IPS-NIHi7 (cell line): ENCODE measurements around the gene CD83.
"Not testable (repeated sequence)": the region's sequence is repeated elsewhere in the genome, so short reads cannot be mapped to it uniquely, and the experiment has no call there.

Experiments used
- DNase-seq: peaks from one replicate; pipeline ENCODE4 v3.0.0; 2012; ENCODE audit warnings: mixed read lengths; ENCODE audit errors: extremely low spot score

CD83 gene

GRCh38 chr6:14147891-14148290, 30.3 kb downstream of the CD83 start:
- no peak for DNase-seq

- no peak for DNase-seq
Observed at GRCh38 chr6:14148471-14148870, 30.9 kb downstream of the CD83 start.

GRCh38 chr6:14149053-14149738, 31.6 kb downstream of the CD83 start:
- DNase-seq: no peak

- DNase-seq: no peak
Observed at GRCh38 chr6:14149739-14150130, 32.2 kb downstream of the CD83 start.

- DNase-seq: not testable (repeated sequence)
Observed at GRCh38 chr6:14151300-14151699, 33.7 kb downstream of the CD83 start.

GRCh38 chr6:14151773-14152172, 34.2 kb downstream of the CD83 start:
- DNase-seq: no peak

GRCh38 chr6:14153228-14153627, 35.7 kb downstream of the CD83 start:
- DNase-seq: no peak

GRCh38 chr6:14159090-14159489, 41.5 kb downstream of the CD83 start:
- no peak for DNase-seq

- no peak for DNase-seq
Observed at GRCh38 chr6:14162826-14163225, 45.3 kb downstream of the CD83 start.

GRCh38 chr6:14165091-14165490, 47.5 kb downstream of the CD83 start:
- no peak for DNase-seq

- no peak for DNase-seq
Observed at GRCh38 chr6:14166839-14167238, 49.3 kb downstream of the CD83 start.

GRCh38 chr6:14170128-14170527, 52.6 kb downstream of the CD83 start:
- DNase-seq: no peak

GRCh38 chr6:14172562-14172961, 55.0 kb downstream of the CD83 start:
- DNase-seq: no peak

- no peak for DNase-seq
Observed at GRCh38 chr6:14174226-14174625, 56.7 kb downstream of the CD83 start.

GRCh38 chr6:14174996-14175395, 57.4 kb downstream of the CD83 start:
- DNase-seq: no peak

GRCh38 chr6:14176429-14176828, 58.9 kb downstream of the CD83 start:
- no peak for DNase-seq

GRCh38 chr6:14177413-14178082, 60.0 kb downstream of the CD83 start:
- DNase-seq: no peak

- DNase-seq: no peak
Observed at GRCh38 chr6:14178083-14178445, 60.5 kb downstream of the CD83 start.

- no peak for DNase-seq
Observed at GRCh38 chr6:14180609-14181008, 63.0 kb downstream of the CD83 start.

GRCh38 chr6:14182916-14183315, 65.3 kb downstream of the CD83 start:
- no peak for DNase-seq
